Naive thymus-derived CD8-positive, alpha-beta T cell (primary cell): ENCODE data around the gene IFRD1. TPM values are rescaled to one million over a fixed set of nuclear protein-coding genes. Genes with fewer than 3 reads are reported as not detected.

Experiments
- ATAC-seq, 2 donors: fragments of 150-1000 bp; cut with Tn5 transposase in 1 of 2; sonication (Bioruptor Pico), chemical (Tn5 transposase) in 1 of 2; 1 replicate in 1 of 2; 2 replicates in 1 of 2; pipeline ENCODE4 v1.10.0; 2021; ENCODE audit warnings: mild to moderate bottlenecking in 2 of 2, moderate library complexity in 2 of 2
- POLR2A ChIA-PET: fragments of 350-600 bp; sonication (Branson Sonifier 250); formaldehyde crosslinking; loops from one replicate; lab custom pipeline; 2021; ENCODE audit warnings: antibody characterized with exemption; lab: Charles Lee
- DNase-seq, 10 donors: peaks; one replicate each; pipeline versions ENCODE4 v3.0.0 to v3.0.0-alpha.2; 2020 to 2022
- H3K27ac Mint-ChIP-seq, 10 donors: one replicate each; pipeline ENCODE4 v1.8.0; 2020 to 2022; ENCODE audit warnings: mild to moderate bottlenecking in 10 of 10, mixed read lengths in 10 of 10, moderate library complexity in 4 of 10, inconsistent platforms in 1 of 10
- H3K27me3 Mint-ChIP-seq, 5 donors: one replicate each; pipeline ENCODE4 v1.8.0; 2021 to 2022; ENCODE audit warnings: mixed read lengths in 5 of 5
- H3K36me3 Mint-ChIP-seq, 3 donors: one replicate each; pipeline ENCODE4 v1.8.0; 2020 to 2022; ENCODE audit warnings: mixed read lengths in 3 of 3, mild to moderate bottlenecking in 2 of 3, inconsistent platforms in 1 of 3
- H3K4me1 Mint-ChIP-seq, 4 donors: one replicate each; pipeline ENCODE4 v1.8.0; 2021 to 2022; ENCODE audit warnings: mixed read lengths in 4 of 4
- H3K4me3 Mint-ChIP-seq, 10 donors: one replicate each; pipeline ENCODE4 v1.8.0; 2020 to 2022; ENCODE audit warnings: mild to moderate bottlenecking in 10 of 10, mixed read lengths in 10 of 10, moderate library complexity in 6 of 10, inconsistent platforms in 1 of 10
- H3K9me3 Mint-ChIP-seq, 9 donors: one replicate each; pipeline ENCODE4 v1.8.0; 2020 to 2022; ENCODE audit warnings: mixed read lengths in 9 of 9, mild to moderate bottlenecking in 3 of 9, inconsistent platforms in 1 of 9, moderate library complexity in 1 of 9
- polyA plus RNA-seq, 3 donors: library from polyadenylated mRNA; unstranded; fragments of 300-500 nt; fragmentation: Illumina TruSeq; gene quantifications; one replicate each; pipeline ENCODE4 v1.2.3, GENCODE V29; 2021
- total RNA-seq, 8 experiments: library from RNA in 2 of 8; stranded (reverse) in 2 of 8; gene quantifications; one replicate each; pipeline ENCODE4 v1.2.3 and lab custom pipeline; 2021 to 2026

IFRD1 gene
- total and polyA plus RNA-seq, 5 experiments from 2014 or later, result 22.1 to 72.8 (median 28.8) TPM

- H3K4me3 Mint-ChIP-seq, result no peak overlapping the region
- ATAC-seq, result no peak
- DNase-seq, result no peak
- no peaks in the 10 kb centered on the region for H3K9me3 Mint-ChIP-seq
- peaks cover 0 to 12% (median 9%) of the 10 kb centered on the region in 4 donors for H3K4me1 Mint-ChIP-seq
- H3K36me3 Mint-ChIP-seq, result peaks cover 27 to 90% (median 56%) of the 10 kb centered on the region in 3 donors
- H3K27me3 Mint-ChIP-seq, result no peaks in the 10 kb centered on the region
- H3K27ac Mint-ChIP-seq, result peak overlapping the region in 1 of 10 donors; percentile 21
- POLR2A ChIA-PET, result interaction anchor here (1.1 kb wide), 1 partner anchor 17 kb away, joined by 3 read pairs; the partner anchor contains the start of gene IFRD1
Measured at GRCh38 chr7:112467867-112468266, 17.6 kb downstream of the IFRD1 start.

GRCh38 chr7:112470194-112470593, 19.9 kb downstream of the IFRD1 start:
- POLR2A ChIA-PET, result no interaction called here
- Mint-ChIP-seq H3K36me3 (peaks cover 31 to 86% (median 54%) of the 10 kb centered on the region in 3 donors), H3K27ac (peak overlapping the region in 2 of 10 donors; percentile 1 to 43)

GRCh38 chr7:112476390-112477052, 26.3 kb downstream of the IFRD1 start:
- H3K4me1 Mint-ChIP-seq, result peaks cover 0 to 6% (median 4%) of the 10 kb centered on the region in 4 donors
- peaks cover 18 to 70% (median 28%) of the 10 kb centered on the region in 3 donors for H3K36me3 Mint-ChIP-seq
- peak overlapping the region in 1 of 10 donors; percentile 29 for H3K27ac Mint-ChIP-seq
- H3K27me3 Mint-ChIP-seq, result no peaks in the 10 kb centered on the region
- ATAC-seq (no peak), DNase-seq (no peak)
- no peaks in the 10 kb centered on the region for H3K9me3 Mint-ChIP-seq
- POLR2A ChIA-PET, result no interaction called here
- no peak overlapping the region for H3K4me3 Mint-ChIP-seq

More at GRCh38 chr7:112470194-112470593, 19.9 kb downstream of the IFRD1 start:
- Mint-ChIP-seq H3K4me1 (peaks cover 0 to 12% (median 8%) of the 10 kb centered on the region in 4 donors), H3K4me3 (no peak overlapping the region), H3K27me3 (no peaks in the 10 kb centered on the region), H3K9me3 (no peaks in the 10 kb centered on the region)
- DNase-seq (no peak), ATAC-seq (no peak)

GRCh38 chr7:112481121-112481736, 31.0 kb downstream of the IFRD1 start:
- H3K4me3 Mint-ChIP-seq, result no peak overlapping the region
- POLR2A ChIA-PET, result no interaction called here
- no peak for ATAC-seq
- no peaks in the 10 kb centered on the region for H3K27me3 Mint-ChIP-seq
- peaks cover 4 to 7% (median 5%) of the 10 kb centered on the region in 4 donors for H3K4me1 Mint-ChIP-seq
- no peaks in the 10 kb centered on the region for H3K9me3 Mint-ChIP-seq
- no peak for DNase-seq
- peaks cover 0 to 31% (median 7%) of the 10 kb centered on the region in 3 donors for H3K36me3 Mint-ChIP-seq
- H3K27ac Mint-ChIP-seq, result no peak overlapping the region

- Mint-ChIP-seq H3K27ac (no peak overlapping the region), H3K27me3 (no peaks in the 10 kb centered on the region), H3K36me3 (peaks cover 0 to 27% (median 8%) of the 10 kb centered on the region in 3 donors), H3K4me1 (peaks cover 4 to 7% (median 5%) of the 10 kb centered on the region in 4 donors), H3K4me3 (no peak overlapping the region), H3K9me3 (no peaks in the 10 kb centered on the region)
- DNase-seq, result no peak
- no peak for ATAC-seq
- POLR2A ChIA-PET, result no interaction called here
Measured at GRCh38 chr7:112481833-112482670, 31.8 kb downstream of the IFRD1 start.

GRCh38 chr7:112484671-112485167, 34.5 kb downstream of the IFRD1 start:
- no peak overlapping the region for H3K4me3 Mint-ChIP-seq
- H3K9me3 Mint-ChIP-seq, result no peaks in the 10 kb centered on the region
- POLR2A ChIA-PET, result no interaction called here
- ATAC-seq, result no peak
- DNase-seq, result no peak
- peaks cover 0 to 10% (median 6%) of the 10 kb centered on the region in 3 donors for H3K36me3 Mint-ChIP-seq
- H3K4me1 Mint-ChIP-seq, result peaks cover 2 to 7% (median 5%) of the 10 kb centered on the region in 4 donors
- peak overlapping the region in 1 of 10 donors; percentile 3 for H3K27ac Mint-ChIP-seq
- H3K27me3 Mint-ChIP-seq, result no peaks in the 10 kb centered on the region

GRCh38 chr7:112485766-112486165, 35.5 kb downstream of the IFRD1 start:
- no peak overlapping the region for H3K27ac Mint-ChIP-seq
- H3K4me3 Mint-ChIP-seq, result no peak overlapping the region
- POLR2A ChIA-PET, result interaction anchor here (0.5 kb wide), 1 partner anchor 443 kb away, joined by 3 read pairs; no protein-coding TSS in a partner anchor
- no peaks in the 10 kb centered on the region for H3K9me3 Mint-ChIP-seq
- ATAC-seq, result no peak
- H3K4me1 Mint-ChIP-seq, result peaks cover 2 to 7% (median 5%) of the 10 kb centered on the region in 4 donors
- DNase-seq, result no peak
- H3K27me3 Mint-ChIP-seq, result no peaks in the 10 kb centered on the region
- H3K36me3 Mint-ChIP-seq, result peaks cover 0 to 10% (median 9%) of the 10 kb centered on the region in 3 donors

- no peak for ATAC-seq
- H3K27me3 Mint-ChIP-seq, result no peaks in the 10 kb centered on the region
- peaks cover 0 to 10% (median 9%) of the 10 kb centered on the region in 3 donors for H3K36me3 Mint-ChIP-seq
- POLR2A ChIA-PET, result no interaction called here
- no peaks in the 10 kb centered on the region for H3K9me3 Mint-ChIP-seq
- H3K4me1 Mint-ChIP-seq, result peaks cover 2 to 7% (median 5%) of the 10 kb centered on the region in 4 donors
- H3K4me3 Mint-ChIP-seq, result no peak overlapping the region
- no peak for DNase-seq
- no peak overlapping the region for H3K27ac Mint-ChIP-seq
Measured at GRCh38 chr7:112487457-112488263, 37.4 kb downstream of the IFRD1 start.

- Mint-ChIP-seq H3K9me3 (no peaks in the 10 kb centered on the region), H3K27ac (no peak overlapping the region), H3K27me3 (no peaks in the 10 kb centered on the region), H3K4me1 (peaks cover 2 to 7% (median 5%) of the 10 kb centered on the region in 4 donors), H3K36me3 (peaks cover 0 to 10% (median 9%) of the 10 kb centered on the region in 3 donors), H3K4me3 (no peak overlapping the region)
- ATAC-seq (no peak), DNase-seq (no peak)
- POLR2A ChIA-PET, result no interaction called here
Measured at GRCh38 chr7:112488264-112488552, 37.9 kb downstream of the IFRD1 start.

- H3K4me1 Mint-ChIP-seq, result no peaks in the 10 kb centered on the region
- H3K4me3 Mint-ChIP-seq, result no peak overlapping the region
- POLR2A ChIA-PET, result no interaction called here
- ATAC-seq, result no peak
- DNase-seq, result no peak
- H3K27me3 Mint-ChIP-seq, result peaks cover 3 to 10% (median 4%) of the 10 kb centered on the region in 5 donors
- no peaks in the 10 kb centered on the region for H3K9me3 Mint-ChIP-seq
- H3K27ac Mint-ChIP-seq, result peak overlapping the region in 1 of 10 donors; percentile 22
- peaks cover 0 to 6% (median 4%) of the 10 kb centered on the region in 3 donors for H3K36me3 Mint-ChIP-seq
Measured at GRCh38 chr7:112492186-112492585, 41.9 kb downstream of the IFRD1 start.

GRCh38 chr7:112494656-112495055, 44.4 kb downstream of the IFRD1 start:
- Mint-ChIP-seq H3K4me1 (no peaks in the 10 kb centered on the region), H3K27ac (no peak overlapping the region), H3K4me3 (no peak overlapping the region), H3K36me3 (peaks cover 0 to 5% (median 0%) of the 10 kb centered on the region in 3 donors), H3K27me3 (peaks cover 5 to 15% (median 10%) of the 10 kb centered on the region in 5 donors), H3K9me3 (no peaks in the 10 kb centered on the region)
- POLR2A ChIA-PET, result no interaction called here
- ATAC-seq, result no peak
- DNase-seq, result no peak
